NCI-H1417 treated with DMSO at 0.1 percent for 48 hours (cell line): Measurements from ENCODE around the gene RTTN.

Source experiments
- DNase-seq: peaks from one replicate; lab custom pipeline; 2025; lab: John Stamatoyannopoulos, UW

RTTN gene

DNA sequence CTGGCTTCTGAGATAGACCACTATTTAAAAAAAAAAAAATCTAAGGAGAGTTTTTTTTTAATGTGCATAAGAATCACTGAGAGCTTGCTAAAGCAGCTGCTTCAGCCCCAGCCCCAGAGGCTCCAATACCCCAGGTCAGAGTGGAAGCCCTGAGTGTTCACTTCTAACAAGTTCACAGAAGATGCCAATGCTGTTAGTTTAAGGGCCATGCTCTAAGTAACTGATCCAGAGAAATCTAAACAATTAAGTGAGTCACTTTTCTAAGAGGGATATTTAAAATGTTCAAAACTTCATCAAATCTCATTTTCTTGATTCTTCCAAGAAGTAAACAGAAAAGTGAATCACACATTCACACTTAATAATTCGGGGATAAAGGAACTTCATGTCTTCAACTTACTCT, 131.4 kb downstream of the RTTN start:
- no peak for DNase-seq

GRCh38 chr18:70073432-70073831, 132.1 kb downstream of the RTTN start:
- no peak for DNase-seq

DNA sequence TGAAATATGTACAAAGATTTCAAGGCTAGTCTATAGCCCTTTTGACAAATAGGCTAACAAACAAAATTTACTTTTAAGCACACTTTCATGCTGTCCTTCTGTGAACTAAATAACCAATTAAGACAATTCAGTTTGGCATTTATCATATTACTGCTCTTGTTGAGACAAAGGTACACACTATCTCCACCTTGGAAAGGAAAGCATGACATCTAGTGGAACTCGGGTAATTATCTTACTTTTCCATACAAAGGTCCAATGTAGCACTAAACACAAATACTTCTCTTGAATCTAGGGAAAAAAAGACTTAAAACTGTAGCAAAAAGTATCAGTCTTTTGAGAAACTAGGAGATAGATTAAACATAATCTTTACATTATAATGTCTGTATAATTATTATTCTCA, 132.8 kb downstream of the RTTN start:
- DNase-seq = peak; percentile 43

GRCh38 chr18:70069965-70070364, 135.5 kb downstream of the RTTN start:
- no peak for DNase-seq

- DNase-seq = no peak
Measured at GRCh38 chr18:70069382-70069781, 136.1 kb downstream of the RTTN start.

- no peak for DNase-seq
Measured at GRCh38 chr18:70068981-70069380, 136.5 kb downstream of the RTTN start.

DNA sequence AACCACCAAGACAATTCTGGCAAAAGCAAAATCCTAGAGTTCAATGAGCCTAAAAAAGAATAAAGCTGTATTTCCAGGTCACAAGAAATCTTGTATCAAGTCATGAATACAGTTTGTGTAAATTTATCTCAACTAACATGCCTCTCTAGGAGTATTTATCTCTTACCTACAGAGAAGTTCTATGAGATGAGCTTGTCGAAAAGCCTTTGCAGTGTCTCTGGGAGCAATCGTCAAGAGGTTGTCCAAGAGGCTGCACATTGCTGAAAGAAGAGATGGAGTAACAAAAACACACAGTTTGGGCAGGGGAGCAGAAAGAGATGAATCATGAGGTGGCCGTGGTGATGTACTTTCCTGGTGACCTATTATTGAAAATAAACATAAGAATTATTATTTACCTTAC, 145.8 kb downstream of the RTTN start:
- DNase-seq = no peak

DNA sequence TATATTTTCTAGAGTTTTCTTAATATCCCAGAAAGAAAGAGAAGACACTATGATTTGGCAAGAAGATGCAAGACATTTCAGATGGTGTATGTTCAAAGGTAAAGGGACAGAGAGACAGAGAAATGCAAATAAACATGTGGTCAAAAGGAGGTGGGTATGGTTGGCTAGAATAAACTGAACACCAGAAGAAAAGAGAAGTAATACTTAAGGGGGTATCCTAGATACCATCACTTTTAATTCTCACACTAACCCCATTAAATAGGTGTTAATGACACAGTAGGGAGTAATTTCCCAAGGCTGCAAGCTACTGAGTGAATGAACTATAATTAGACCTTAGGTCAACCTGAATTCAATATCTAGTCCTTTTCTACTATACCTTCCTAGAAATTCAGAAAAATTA, 146.6 kb downstream of the RTTN start:
- DNase-seq = no peak

DNA sequence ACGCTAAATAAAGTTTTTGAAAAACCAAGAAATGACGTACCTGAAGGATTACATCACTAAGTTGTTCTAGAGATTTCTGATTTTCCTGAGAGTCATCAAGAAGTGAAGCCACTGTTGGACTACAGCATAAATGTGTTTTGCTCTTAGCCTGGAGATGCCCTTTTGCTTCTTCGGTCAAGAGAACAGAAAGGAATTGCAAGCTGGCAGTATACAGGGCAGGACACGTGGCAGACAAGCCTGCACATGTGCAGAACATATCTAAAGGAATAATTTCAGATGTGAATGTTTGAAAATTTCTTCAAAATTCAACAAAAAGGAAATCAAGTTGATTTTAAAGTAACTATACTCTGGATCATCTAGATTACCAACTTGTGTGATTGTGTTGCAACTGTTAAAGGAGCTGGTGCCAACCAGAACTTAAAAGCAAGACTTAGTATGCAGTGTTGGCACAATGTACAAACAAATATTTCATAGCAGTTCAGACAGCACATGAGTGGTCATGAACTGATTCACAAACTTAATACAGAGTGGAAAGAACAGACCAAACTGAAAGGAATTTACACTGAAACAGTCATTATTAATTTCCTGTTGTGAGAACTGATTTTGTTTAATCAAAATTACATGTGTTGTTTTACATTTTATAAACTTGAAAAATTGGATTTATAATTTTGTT, 157.4 kb downstream of the RTTN start:
- DNase-seq = no peak

GRCh38 chr18:70046796-70047195, 158.7 kb downstream of the RTTN start:
- no peak for DNase-seq

GRCh38 chr18:70046207-70046606, 159.3 kb downstream of the RTTN start:
- DNase-seq = no peak

- no peak for DNase-seq
Measured at GRCh38 chr18:70044632-70045031, 160.9 kb downstream of the RTTN start.

DNA sequence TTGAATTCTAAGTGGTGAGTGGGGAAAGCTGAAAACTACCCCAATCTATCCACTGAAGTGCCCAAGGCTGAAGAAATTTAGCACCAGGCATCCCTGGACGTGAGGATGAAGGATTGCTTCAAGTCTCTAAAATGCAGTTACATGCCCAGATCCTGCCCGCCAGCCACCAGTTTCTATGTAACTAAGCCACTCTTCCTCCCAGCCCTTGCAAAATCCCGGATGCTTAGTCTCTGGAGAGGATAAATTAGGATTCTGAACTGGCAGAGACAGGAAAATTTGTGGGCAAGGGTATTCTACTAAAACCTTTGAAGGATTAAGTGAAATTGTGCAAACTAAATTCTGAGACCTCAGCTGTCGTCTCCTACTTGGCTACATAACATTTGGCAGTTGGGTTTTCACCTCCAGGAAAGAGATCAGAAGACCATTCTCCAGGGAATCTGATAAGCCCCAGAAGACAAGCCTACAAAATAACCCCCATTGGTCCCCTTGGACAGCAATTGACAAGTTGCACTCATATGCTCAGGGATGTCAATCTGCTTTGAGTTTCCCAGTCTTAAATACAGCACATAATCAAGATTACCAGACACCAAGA, 163.9 kb downstream of the RTTN start:
- no peak for DNase-seq

- DNase-seq = no peak
Measured at GRCh38 chr18:70039186-70039585, 166.3 kb downstream of the RTTN start.

DNA sequence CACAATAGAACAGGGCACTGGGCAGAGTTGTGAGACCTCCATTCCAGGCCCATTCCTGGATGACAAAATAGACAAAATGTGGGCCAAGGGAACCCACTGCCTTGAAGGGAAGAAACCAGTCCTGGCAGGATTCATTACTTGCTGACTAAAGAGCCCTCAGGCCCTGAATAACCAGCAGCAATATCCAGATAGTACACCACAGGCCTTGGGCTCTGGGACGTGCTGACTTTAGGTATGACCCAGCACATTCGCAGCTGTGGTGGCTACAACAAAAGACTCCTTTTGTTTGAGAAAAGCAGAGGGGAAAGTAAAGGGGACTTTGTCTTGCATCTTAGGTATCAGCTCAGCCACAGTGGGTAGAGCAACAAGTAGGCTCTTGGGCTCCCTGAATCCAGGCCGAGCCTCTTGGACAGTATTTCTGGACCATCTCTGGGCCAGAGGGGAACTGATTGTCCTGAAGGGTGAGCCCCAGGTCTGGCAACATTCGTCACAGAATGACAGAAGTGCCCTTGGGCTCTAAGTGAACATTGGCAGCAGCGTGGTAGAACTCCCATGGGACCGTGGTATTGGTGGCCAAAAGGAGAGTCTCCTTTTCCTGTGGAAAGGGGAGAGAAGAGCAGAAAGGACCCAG, 167.9 kb downstream of the RTTN start:
- no peak for DNase-seq

- DNase-seq = no peak
Measured at GRCh38 chr18:70036771-70037347, 168.6 kb downstream of the RTTN start.

- DNase-seq = no peak
Measured at GRCh38 chr18:70036168-70036567, 169.3 kb downstream of the RTTN start.

DNA sequence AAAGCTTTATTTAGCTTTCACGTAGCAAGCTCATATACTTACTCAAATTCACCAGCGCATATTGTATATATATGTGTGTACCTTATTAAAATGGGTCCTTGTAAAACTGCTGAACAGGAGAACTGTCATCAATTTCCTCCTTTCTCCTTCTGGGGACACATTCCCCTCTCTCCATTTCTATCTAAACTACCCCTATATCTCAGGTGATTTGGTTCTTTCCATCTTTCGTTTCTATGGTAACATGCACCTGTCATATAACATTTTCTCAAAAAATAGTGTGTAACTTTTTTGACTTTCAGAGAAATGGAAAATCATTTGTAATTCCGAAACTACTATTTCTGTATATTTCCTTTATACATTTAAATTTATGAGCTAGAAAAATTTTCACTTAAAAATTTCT, 174.3 kb downstream of the RTTN start:
- no peak for DNase-seq

DNA sequence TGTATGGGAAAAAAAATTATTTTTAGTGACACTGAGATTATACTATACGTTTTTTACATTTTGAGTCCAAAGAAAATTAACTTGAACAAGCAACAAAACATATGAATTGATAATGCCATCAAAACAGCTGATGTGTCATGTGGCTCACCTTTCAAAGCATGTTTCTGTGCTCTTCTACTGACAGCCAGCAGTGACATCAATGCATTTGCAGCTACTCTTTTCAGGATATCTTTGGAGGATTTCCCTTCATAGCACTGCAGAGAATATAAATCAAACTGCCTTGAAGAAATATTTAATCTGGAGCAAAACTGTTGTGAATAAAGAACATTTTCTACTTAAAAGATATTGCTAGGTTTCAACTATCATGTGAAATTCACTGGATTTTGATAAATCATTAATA, 174.8 kb downstream of the RTTN start:
- no peak for DNase-seq

- DNase-seq = no peak
Measured at GRCh38 chr18:70029163-70029562, 176.3 kb downstream of the RTTN start.

- DNase-seq = no peak
Measured at GRCh38 chr18:70028734-70029133, 176.8 kb downstream of the RTTN start.

DNA sequence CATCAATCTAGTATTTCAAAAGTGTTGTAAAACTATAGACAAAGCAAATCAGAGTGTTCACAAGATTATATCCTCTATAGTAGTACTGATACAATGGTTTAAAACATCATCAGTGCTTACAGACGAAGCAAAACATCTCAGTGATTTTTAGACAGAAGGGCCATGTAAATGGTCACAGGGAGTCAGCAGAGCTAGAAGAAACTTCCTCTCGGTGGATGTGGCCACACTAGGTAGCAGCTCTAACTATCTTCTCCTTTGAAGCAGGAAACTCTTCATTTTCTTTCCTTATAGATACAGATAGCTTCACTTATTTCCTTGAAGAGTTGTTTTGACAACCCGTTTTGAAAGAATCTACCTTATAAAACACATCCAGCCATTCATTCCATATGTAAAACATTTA, 177.4 kb downstream of the RTTN start:
- no peak for DNase-seq

GRCh38 chr18:70025580-70025979, 179.9 kb downstream of the RTTN start:
- no peak for DNase-seq
